Neural progenitor cell (in vitro differentiated cells): ENCODE measurements around the gene PINLYP. TPM values are rescaled to one million over a fixed set of nuclear protein-coding genes. Genes with fewer than 3 reads are reported as not detected.
"Not testable (repeated sequence)": the region's sequence is repeated elsewhere in the genome, so short reads cannot be mapped to it uniquely, and the experiment has no call there.

ENCODE experiments used
- DNase-seq: peaks from one replicate; pipeline ENCODE4 v3.0.0-alpha.2; 2016; ENCODE audit warnings: low spot score
- H2AFZ ChIP-seq: fragments of 200-600 bp; sonication (generic); replicated peaks from 2 replicates; pipeline ENCODE4 v1.6.1; 2016; ENCODE audit warnings: antibody characterized with exemption
- H3F3A ChIP-seq: fragments of 200-600 bp; sonication (generic); 2 replicates; pipeline ENCODE4 v1.6.1; 2016; ENCODE audit warnings: antibody characterized with exemption, low read depth
- H3K27ac ChIP-seq: fragments of 200-600 bp; sonication (generic); 2 replicates; pipeline ENCODE4 v1.5.1; 2016; ENCODE audit warnings: mild to moderate bottlenecking
- H3K27me3 ChIP-seq: fragments of 200-600 bp; sonication (generic); 2 replicates; pipeline ENCODE4 v1.6.1; 2016; ENCODE audit warnings: mild to moderate bottlenecking, moderate library complexity
- H3K36me3 ChIP-seq: fragments of 200-600 bp; sonication (generic); 2 replicates; pipeline ENCODE4 v1.5.1; 2016
- H3K4me1 ChIP-seq: fragments of 200-600 bp; sonication (generic); 2 replicates; pipeline ENCODE4 v1.6.1; 2016; ENCODE audit warnings: mixed run types
- H3K4me2 ChIP-seq: fragments of 200-600 bp; sonication (generic); 2 replicates; pipeline ENCODE4 v1.6.1; 2016
- H3K4me3 ChIP-seq: fragments of 200-600 bp; sonication (generic); 2 replicates; pipeline ENCODE4 v1.5.1; 2016
- H3K79me2 ChIP-seq: fragments of 200-600 bp; sonication (generic); 2 replicates; pipeline ENCODE4 v1.6.1; 2016; ENCODE audit warnings: low read depth
- H3K9ac ChIP-seq: fragments of 200-600 bp; sonication (generic); 2 replicates; pipeline ENCODE4 v1.6.1; 2016
- H3K9me3 ChIP-seq: fragments of 200-600 bp; sonication (generic); 2 replicates; pipeline ENCODE4 v1.5.1; 2016; ENCODE audit warnings: low read depth
- H4K20me1 ChIP-seq: fragments of 200-600 bp; sonication (generic); 2 replicates; pipeline ENCODE4 v1.6.1; 2016; ENCODE audit warnings: low read depth
- H3K27ac Mint-ChIP-seq: 3 replicates; pipeline ENCODE4 v1.8.0; 2021; ENCODE audit warnings: mixed read lengths
- H3K27me3 Mint-ChIP-seq: 2 replicates; pipeline ENCODE4 v1.8.0; 2022; ENCODE audit warnings: low read depth, mild to moderate bottlenecking, inconsistent platforms, moderate library complexity, mixed read lengths; ENCODE audit not compliant: insufficient read depth
- H3K36me3 Mint-ChIP-seq: 3 replicates; pipeline ENCODE4 v1.8.0; 2021; ENCODE audit warnings: mixed read lengths
- H3K4me1 Mint-ChIP-seq: 3 replicates; pipeline ENCODE4 v1.8.0; 2021; ENCODE audit warnings: mixed read lengths
- H3K4me3 Mint-ChIP-seq: 3 replicates; pipeline ENCODE4 v1.8.0; 2021; ENCODE audit warnings: mild to moderate bottlenecking, moderate library complexity, mixed read lengths
- H3K9me3 Mint-ChIP-seq: 3 replicates; pipeline ENCODE4 v1.8.0; 2020; ENCODE audit warnings: mixed read lengths
- CTCF ChIP-seq: fragments of 200-600 bp; sonication (generic); IDR thresholded peaks from 2 replicates; pipeline ENCODE4 v1.5.1; 2017; ENCODE audit warnings: antibody characterized with exemption, mild to moderate bottlenecking
- EZH2 ChIP-seq: fragments of 200-600 bp; sonication (generic); IDR thresholded peaks from 2 replicates; pipeline ENCODE4 v1.6.1; 2017; ENCODE audit warnings: antibody characterized with exemption, mild to moderate bottlenecking, moderate library complexity
- EZH2phosphoT487 ChIP-seq: fragments of 200-600 bp; sonication (generic); IDR thresholded peaks from 2 replicates; pipeline ENCODE4 v1.6.1; 2017; ENCODE audit warnings: antibody characterized with exemption
- total RNA-seq: library from RNA; depleted of rRNA; stranded (reverse); fragments of >200 nt; gene quantifications from 2 replicates; pipeline ENCODE4 v1.2.3, GENCODE V29; 2015; ENCODE audit warnings: low replicate concordance

Gene PINLYP
- total RNA-seq, 1 donor from 2014 or later: 4.0 TPM

- no peak overlapping the region for H3K27ac Mint-ChIP-seq
- H3K27me3 Mint-ChIP-seq: peaks cover 7% of the 10 kb centered on the region
- TF ChIP-seq EZH2: no peak
- TF ChIP-seq EZH2phosphoT487: no peak
- no peak for TF ChIP-seq CTCF
Measured at GRCh38 chr19:43599635-43600295, 24.2 kb downstream of the PINLYP start.

GRCh38 chr19:43600326-43600725 is 24.7 kb downstream of the PINLYP start:
- not testable (repeated sequence) for H3K27me3 ChIP-seq, H3K27me3 Mint-ChIP-seq, H3K27ac ChIP-seq, H3K9me3 Mint-ChIP-seq, H3K4me3 ChIP-seq, H3K4me1 ChIP-seq, H3K36me3 ChIP-seq, H4K20me1 ChIP-seq, H3K9me3 ChIP-seq, DNase-seq, H3K27ac Mint-ChIP-seq, H2AFZ ChIP-seq, H3K9ac ChIP-seq, H3K4me3 Mint-ChIP-seq, H3K4me2 ChIP-seq, H3K36me3 Mint-ChIP-seq
- H3K4me1 Mint-ChIP-seq: peaks cover 17% of the 10 kb centered on the region
- peaks cover 25% of the 10 kb centered on the region for H3F3A ChIP-seq
- peaks cover 23% of the 10 kb centered on the region for H3K79me2 ChIP-seq

More at GRCh38 chr19:43599635-43600295, 24.2 kb downstream of the PINLYP start:
- H3K4me3 Mint-ChIP-seq: no peak overlapping the region
- Histone ChIP-seq H3K79me2 (peaks cover 29% of the 10 kb centered on the region), H2AFZ (no peak overlapping the region), H3K27me3 (no peaks in the 10 kb centered on the region), H3K4me3 (no peak overlapping the region), H3K9ac (no peak overlapping the region), H3K27ac (no peak overlapping the region), H3K4me1 (no peaks in the 10 kb centered on the region), H4K20me1 (no peaks in the 10 kb centered on the region), H3F3A (peaks cover 25% of the 10 kb centered on the region), H3K4me2 (no peak overlapping the region), H3K9me3 (no peaks in the 10 kb centered on the region), H3K36me3 (no peaks in the 10 kb centered on the region)
- DNase-seq: no peak
- peaks cover 17% of the 10 kb centered on the region for H3K4me1 Mint-ChIP-seq
- H3K9me3 Mint-ChIP-seq: no peaks in the 10 kb centered on the region
- H3K36me3 Mint-ChIP-seq: peaks cover 1% of the 10 kb centered on the region

GRCh38 chr19:43605875-43606568 is 30.4 kb downstream of the PINLYP start:
- Mint-ChIP-seq H3K27ac (no peak overlapping the region), H3K27me3 (peaks cover 2% of the 10 kb centered on the region), H3K4me1 (peaks cover 6% of the 10 kb centered on the region), H3K4me3 (no peak overlapping the region), H3K36me3 (peaks cover 12% of the 10 kb centered on the region), H3K9me3 (no peaks in the 10 kb centered on the region)
- no peaks in the 10 kb centered on the region for H3K9me3 ChIP-seq
- H3K9ac ChIP-seq: no peak overlapping the region
- no peak overlapping the region for H3K4me2 ChIP-seq
- no peak overlapping the region for H3K27ac ChIP-seq
- peaks cover 7% of the 10 kb centered on the region for H3K79me2 ChIP-seq
- no peak for DNase-seq
- no peaks in the 10 kb centered on the region for H3K36me3 ChIP-seq
- no peaks in the 10 kb centered on the region for H3K4me1 ChIP-seq
- TF ChIP-seq CTCF: no peak
- H3K4me3 ChIP-seq: no peak overlapping the region
- no peaks in the 10 kb centered on the region for H3K27me3 ChIP-seq
- H2AFZ ChIP-seq: no peak overlapping the region
- peaks cover 6% of the 10 kb centered on the region for H4K20me1 ChIP-seq
- no peaks in the 10 kb centered on the region for H3F3A ChIP-seq

GRCh38 chr19:43606569-43607229 is 31.1 kb downstream of the PINLYP start:
- no peak overlapping the region for H3K4me2 ChIP-seq
- no peaks in the 10 kb centered on the region for H3F3A ChIP-seq
- no peak for DNase-seq
- H3K36me3 Mint-ChIP-seq: peaks cover 15% of the 10 kb centered on the region
- peaks cover 2% of the 10 kb centered on the region for H3K27me3 Mint-ChIP-seq
- no peak overlapping the region for H3K27ac ChIP-seq
- no peak for TF ChIP-seq EZH2phosphoT487
- no peak for TF ChIP-seq CTCF
- TF ChIP-seq EZH2: no peak
- H4K20me1 ChIP-seq: peaks cover 6% of the 10 kb centered on the region
- no peak overlapping the region for H2AFZ ChIP-seq
- H3K27me3 ChIP-seq: no peaks in the 10 kb centered on the region
- H3K9me3 Mint-ChIP-seq: no peaks in the 10 kb centered on the region
- H3K4me3 ChIP-seq: no peak overlapping the region
- no peak overlapping the region for H3K9ac ChIP-seq
- H3K4me1 Mint-ChIP-seq: peaks cover 8% of the 10 kb centered on the region
- H3K27ac Mint-ChIP-seq: no peak overlapping the region
- H3K4me1 ChIP-seq: no peaks in the 10 kb centered on the region
- peaks cover 14% of the 10 kb centered on the region for H3K79me2 ChIP-seq
- no peak overlapping the region for H3K4me3 Mint-ChIP-seq
- H3K9me3 ChIP-seq: no peaks in the 10 kb centered on the region
- no peaks in the 10 kb centered on the region for H3K36me3 ChIP-seq
